Breast epithelium (tissue), 3 donors: ENCODE measurements around the gene TCFL5.

Experiments used
- POLR2A ChIP-seq: fragments of 450-650 bp; IDR thresholded peaks from one replicate; pipeline ENCODE4 v1.6.1; 2016; ENCODE audit warnings: antibody characterized with exemption, mild to moderate bottlenecking, moderate library complexity
- POLR2AphosphoS5 ChIP-seq, 3 donors: sonication (generic); formaldehyde crosslinking; IDR thresholded peaks; one replicate each; pipeline ENCODE4 v1.6.1; 2017; ENCODE audit warnings: antibody characterized with exemption in 3 of 3

GRCh38 chr20:62806383-62807050, 55.1 kb downstream of the TCFL5 start:
- TF ChIP-seq POLR2A = no peak
- no peak for TF ChIP-seq POLR2AphosphoS5 (IDR thresholded peaks at IDR 0.05)
